HCT116 (cell line): ENCODE results near the gene AGAP1. TPM values are rescaled to one million over a fixed set of nuclear protein-coding genes. Genes with fewer than 3 reads are reported as not detected.

Source experiments
- ATAC-seq: fragments of 200-7000 bp; cut with Tn5 transposase; 2 replicates; pipeline ENCODE4 v1.9.1; 2020; ENCODE audit warnings: mild to moderate bottlenecking, moderate library complexity
- BruUV-seq: library from RNA; stranded (reverse); fragments of 400-500 nt; replicated peaks from 2 replicates; lab custom pipeline; 2021; lab: Mats Ljungman, UMichigan
- CTCF ChIA-PET: fragments of 300-600 bp; sonication (Branson Sonifier 250); formaldehyde crosslinking; loops from one replicate; lab custom pipeline; 2021; ENCODE audit warnings: antibody characterized with exemption; lab: Charles Lee
- POLR2A ChIA-PET: fragments of 300-600, 350-600 bp; sonication (Branson Sonifier 250); formaldehyde crosslinking; loops from one replicate; lab custom pipeline; 2021; ENCODE audit warnings: antibody characterized with exemption; lab: Charles Lee
- RAD21 ChIA-PET, 2 experiments: fragments of 300-600 bp; sonication (Branson Sonifier 250); formaldehyde crosslinking; loops; one replicate each; lab custom pipeline; 2023; ENCODE audit warnings: low total read pairs in 2 of 2; ENCODE audit not compliant: uncharacterized antibody in 2 of 2, unreplicated experiment in 2 of 2, low non-redundant PET in 1 of 2; lab: Charles Lee
- DNase-seq: peaks from one replicate; pipeline ENCODE4 v3.0.0-alpha.2; 2010; ENCODE audit warnings: low read depth, low spot score
- H2AFZ ChIP-seq: fragments of 200-600 bp; shearing (Covaris generic), sonication (generic); 2 replicates; pipeline ENCODE4 v1.6.1; 2017; ENCODE audit warnings: low read depth, mixed run types, mixed read lengths, antibody characterized with exemption, low read length; ENCODE audit not compliant: poor library complexity, severe bottlenecking
- H3K27ac ChIP-seq: 2 replicates; pipeline ENCODE4 v1.5.1; 2012; ENCODE audit warnings: low read depth, low read length
- H3K27me3 ChIP-seq: fragments of 200-600 bp; sonication (generic); 2 replicates; pipeline ENCODE4 v1.6.1; 2016; ENCODE audit warnings: mixed run types, low read length, mixed read lengths; ENCODE audit not compliant: insufficient read depth
- H3K36me3 ChIP-seq, 2 experiments: fragments of 200-500 bp in 1 of 2; fragments of 200-600 bp in 1 of 2; sonication (Bioruptor generic) in 1 of 2; sonication (generic) in 1 of 2; 2 replicates each; pipeline versions ENCODE4 v1.5.1 to v1.6.1; 2014 to 2016; ENCODE audit warnings: low read length in 2 of 2, inconsistent platforms in 1 of 2, mixed read lengths in 1 of 2, mixed run types in 1 of 2; ENCODE audit not compliant: insufficient read depth in 2 of 2, control insufficient read depth in 1 of 2
- H3K4me1 ChIP-seq, 2 experiments: fragments of 200-600 bp in 1 of 2; sonication (generic) in 1 of 2; 2 replicates each; pipeline versions ENCODE4 v1.5.1 to v1.6.1; 2012 to 2017; ENCODE audit warnings: low read length in 2 of 2, inconsistent platforms in 1 of 2, mild to moderate bottlenecking in 1 of 2, mixed read lengths in 1 of 2, mixed run types in 1 of 2, moderate library complexity in 1 of 2; ENCODE audit not compliant: insufficient read depth in 2 of 2, control insufficient read depth in 1 of 2
- H3K4me2 ChIP-seq: fragments of 200-600 bp; sonication (generic); 2 replicates; pipeline ENCODE4 v1.6.1; 2017; ENCODE audit warnings: mixed run types, low read length, mixed read lengths
- H3K4me3 ChIP-seq, 2 experiments: fragments of 200-600 bp in 1 of 2; sonication (generic) in 1 of 2; replicated peaks in 1 of 2; 2 replicates each; pipeline ENCODE4 v1.5.1; 2011 to 2016; ENCODE audit warnings: low read length in 2 of 2, control low read depth in 1 of 2, low read depth in 1 of 2, mild to moderate bottlenecking in 1 of 2, mixed read lengths in 1 of 2, mixed run types in 1 of 2
- H3K79me2 ChIP-seq: fragments of 200-600 bp; sonication (generic); 2 replicates; pipeline ENCODE4 v1.6.1; 2017; ENCODE audit warnings: mild to moderate bottlenecking, mixed run types, low read length, moderate library complexity, mixed read lengths; ENCODE audit not compliant: insufficient read depth
- H3K9ac ChIP-seq: fragments of 200-600 bp; sonication (generic); 2 replicates; pipeline ENCODE4 v1.6.1; 2016; ENCODE audit warnings: low read length, mixed read lengths
- H3K9me2 ChIP-seq: fragments of 200-600 bp; sonication (generic), shearing (Covaris generic); 2 replicates; pipeline ENCODE4 v1.6.1; 2017; ENCODE audit warnings: mixed run types, mild to moderate bottlenecking, moderate library complexity; ENCODE audit not compliant: insufficient read depth
- H3K9me3 ChIP-seq, 2 experiments: fragments of 200-500 bp in 1 of 2; fragments of 200-600 bp in 1 of 2; sonication (Bioruptor generic) in 1 of 2; sonication (generic) in 1 of 2; 2 replicates each; pipeline ENCODE4 v1.6.1; 2014 to 2017; ENCODE audit warnings: low read length in 2 of 2, mixed read lengths in 2 of 2, inconsistent platforms in 1 of 2, low read depth in 1 of 2, mild to moderate bottlenecking in 1 of 2, mixed run types in 1 of 2, moderate library complexity in 1 of 2; ENCODE audit not compliant: control insufficient read depth in 1 of 2, insufficient read depth in 1 of 2
- H4K20me1 ChIP-seq: fragments of 200-600 bp; sonication (generic), shearing (Covaris generic); 2 replicates; pipeline ENCODE4 v1.6.1; 2017; ENCODE audit warnings: mixed run types, mild to moderate bottlenecking, moderate library complexity; ENCODE audit not compliant: insufficient read depth
- EGR1 ChIP-seq: IDR thresholded peaks from 2 replicates; pipeline ENCODE4 v1.6.1; 2012; ENCODE audit warnings: low read depth
- ELF1 ChIP-seq: IDR thresholded peaks from 2 replicates; pipeline ENCODE4 v1.6.1; 2012; ENCODE audit warnings: low read depth, borderline replicate concordance
- EZH2 ChIP-seq: fragments of 200-600 bp; sonication (generic); IDR thresholded peaks from 2 replicates; pipeline ENCODE4 v1.6.1; 2017; ENCODE audit warnings: antibody characterized with exemption, mixed run types
- EZH2phosphoT487 ChIP-seq: fragments of 200-600 bp; IDR thresholded peaks from 2 replicates; pipeline ENCODE4 v1.6.1; 2018; ENCODE audit warnings: antibody characterized with exemption, borderline replicate concordance
- FOSL1 ChIP-seq: IDR thresholded peaks from 2 replicates; pipeline ENCODE4 v1.6.1; 2012; ENCODE audit warnings: low read depth
- POLR2A ChIP-seq: IDR thresholded peaks from 2 replicates; pipeline ENCODE4 v1.7.0; 2011; ENCODE audit warnings: borderline replicate concordance; ENCODE audit not compliant: insufficient read depth, insufficient read length; ENCODE audit errors: extremely low read depth
- SIN3A ChIP-seq: IDR thresholded peaks from 2 replicates; pipeline ENCODE4 v1.6.1; 2012; ENCODE audit warnings: low read depth
- SP1 ChIP-seq: IDR thresholded peaks from 2 replicates; pipeline ENCODE4 v1.6.1; 2012; ENCODE audit warnings: low read depth
- TCF7L2 ChIP-seq: IDR thresholded peaks from 2 replicates; pipeline ENCODE4 v1.7.0; 2011; ENCODE audit warnings: borderline replicate concordance, inconsistent platforms; ENCODE audit not compliant: insufficient read depth, insufficient read length; ENCODE audit errors: extremely low read depth
- ZNF274 ChIP-seq: fragments of 200-500 bp; sonication (Bioruptor generic); IDR thresholded peaks from 2 replicates; pipeline ENCODE4 v1.6.1; 2014; ENCODE audit warnings: mild to moderate bottlenecking, low read depth, low read length, inconsistent platforms
- intact Hi-C: fragments of 100-400 bp; cut with micrococcal nuclease; formaldehyde crosslinking; loops from 2 replicates; pipeline ENCODE4 v1.10.0; 2022
- total RNA-seq: library from RNA; stranded (reverse); gene quantifications from one replicate; pipeline ENCODE4 v1.2.1, GENCODE V29; 2021; ENCODE audit not compliant: unreplicated experiment
- TF ChIP-seq, protein P1 (sequence below): IDR thresholded peaks from 2 replicates; pipeline ENCODE4 v1.6.1; 2012
- TF ChIP-seq, protein P2 (sequence below): IDR thresholded peaks from 2 replicates; pipeline ENCODE4 v1.6.1; 2012; ENCODE audit warnings: low read depth
- TF ChIP-seq, protein P3 (sequence below): IDR thresholded peaks from 2 replicates; pipeline ENCODE4 v1.6.1; 2012

AGAP1 gene
- total RNA-seq, 1 experiment from 2014 or later, result 43.8 TPM

DNA sequence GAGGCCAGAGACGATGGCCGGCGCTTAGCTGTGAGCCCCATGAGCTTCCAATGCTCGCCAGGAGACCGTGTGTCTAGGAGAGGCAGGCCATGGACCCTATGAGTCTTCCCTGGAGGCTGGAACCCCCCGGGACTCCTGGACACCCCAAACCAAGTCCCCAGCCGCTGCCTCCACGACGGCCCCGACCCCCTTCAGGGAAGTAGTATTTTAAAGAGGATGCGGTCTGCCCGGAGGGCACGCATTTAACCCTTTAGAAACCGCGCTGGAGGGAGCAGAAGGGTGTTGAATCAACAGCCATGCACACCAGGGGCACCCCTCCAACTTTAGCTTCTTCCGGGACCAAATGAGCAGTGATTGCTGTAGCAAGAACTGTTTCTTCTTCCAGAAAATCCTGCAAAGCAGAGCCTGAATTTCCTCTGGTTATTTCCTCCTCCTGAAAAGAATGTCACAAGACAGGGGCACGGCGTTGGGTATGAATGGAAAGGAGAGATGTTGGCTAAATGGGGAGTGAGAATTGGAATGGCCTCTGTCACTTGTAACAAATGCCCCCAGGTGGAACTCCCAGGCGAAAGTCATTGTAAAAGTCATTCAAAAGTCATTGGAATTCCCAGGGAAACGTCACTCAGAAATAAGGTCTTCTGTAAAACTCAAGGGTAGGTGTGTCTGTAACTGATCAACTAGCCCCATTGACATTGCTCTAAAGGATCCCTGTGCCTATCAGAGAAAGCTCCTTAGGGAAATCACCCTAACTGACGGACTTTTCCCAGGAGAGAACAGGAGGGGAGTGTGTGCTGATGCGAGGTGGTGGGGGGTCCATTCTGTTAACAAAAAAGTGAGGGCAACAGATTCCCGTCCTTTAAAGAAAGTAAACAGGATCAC is 680.1 kb downstream of the AGAP1 start:
- ChIA-PET POLR2A (no interaction called here), RAD21 (no interaction called here), CTCF (no interaction called here)
- H3K9me2 ChIP-seq, result no peaks in the 10 kb centered on the region
- BruUV-seq, result no TSS peak
- H3K36me3 ChIP-seq, result peaks cover 0 to 21% of the 10 kb centered on the region in 2 experiments; a peak in 1 of 4 replicates
- peaks cover 45% of the 10 kb centered on the region for H3K79me2 ChIP-seq
- no peaks in the 10 kb centered on the region for H3K27me3 ChIP-seq
- peak overlapping the region; percentile 36 for H3K4me2 ChIP-seq
- no peak overlapping the region for H3K27ac ChIP-seq
- H3K9ac ChIP-seq, result 0 out of 2 replicates have a peak overlapping the region, but pooled peaks have one; percentile 28
- H3K9me3 ChIP-seq, result no peaks in the 10 kb centered on the region
- no peak overlapping the region for H2AFZ ChIP-seq
- no peak for TF ChIP-seq EZH2phosphoT487
- no peak for TF ChIP-seq EZH2
- no peak for TF ChIP-seq FOSL1
- TF ChIP-seq SP1, result no peak
- no peak for TF ChIP-seq POLR2A
- no peak for TF ChIP-seq ELF1
- no peak for TF ChIP-seq SIN3A
- TF ChIP-seq, protein P1, sequence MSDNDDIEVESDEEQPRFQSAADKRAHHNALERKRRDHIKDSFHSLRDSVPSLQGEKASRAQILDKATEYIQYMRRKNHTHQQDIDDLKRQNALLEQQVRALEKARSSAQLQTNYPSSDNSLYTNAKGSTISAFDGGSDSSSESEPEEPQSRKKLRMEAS, result no peak
- no peak for TF ChIP-seq TCF7L2
- TF ChIP-seq, protein P2, sequence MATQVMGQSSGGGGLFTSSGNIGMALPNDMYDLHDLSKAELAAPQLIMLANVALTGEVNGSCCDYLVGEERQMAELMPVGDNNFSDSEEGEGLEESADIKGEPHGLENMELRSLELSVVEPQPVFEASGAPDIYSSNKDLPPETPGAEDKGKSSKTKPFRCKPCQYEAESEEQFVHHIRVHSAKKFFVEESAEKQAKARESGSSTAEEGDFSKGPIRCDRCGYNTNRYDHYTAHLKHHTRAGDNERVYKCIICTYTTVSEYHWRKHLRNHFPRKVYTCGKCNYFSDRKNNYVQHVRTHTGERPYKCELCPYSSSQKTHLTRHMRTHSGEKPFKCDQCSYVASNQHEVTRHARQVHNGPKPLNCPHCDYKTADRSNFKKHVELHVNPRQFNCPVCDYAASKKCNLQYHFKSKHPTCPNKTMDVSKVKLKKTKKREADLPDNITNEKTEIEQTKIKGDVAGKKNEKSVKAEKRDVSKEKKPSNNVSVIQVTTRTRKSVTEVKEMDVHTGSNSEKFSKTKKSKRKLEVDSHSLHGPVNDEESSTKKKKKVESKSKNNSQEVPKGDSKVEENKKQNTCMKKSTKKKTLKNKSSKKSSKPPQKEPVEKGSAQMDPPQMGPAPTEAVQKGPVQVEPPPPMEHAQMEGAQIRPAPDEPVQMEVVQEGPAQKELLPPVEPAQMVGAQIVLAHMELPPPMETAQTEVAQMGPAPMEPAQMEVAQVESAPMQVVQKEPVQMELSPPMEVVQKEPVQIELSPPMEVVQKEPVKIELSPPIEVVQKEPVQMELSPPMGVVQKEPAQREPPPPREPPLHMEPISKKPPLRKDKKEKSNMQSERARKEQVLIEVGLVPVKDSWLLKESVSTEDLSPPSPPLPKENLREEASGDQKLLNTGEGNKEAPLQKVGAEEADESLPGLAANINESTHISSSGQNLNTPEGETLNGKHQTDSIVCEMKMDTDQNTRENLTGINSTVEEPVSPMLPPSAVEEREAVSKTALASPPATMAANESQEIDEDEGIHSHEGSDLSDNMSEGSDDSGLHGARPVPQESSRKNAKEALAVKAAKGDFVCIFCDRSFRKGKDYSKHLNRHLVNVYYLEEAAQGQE, result no peak
- TF ChIP-seq ZNF274, result no peak
- TF ChIP-seq, protein P3, sequence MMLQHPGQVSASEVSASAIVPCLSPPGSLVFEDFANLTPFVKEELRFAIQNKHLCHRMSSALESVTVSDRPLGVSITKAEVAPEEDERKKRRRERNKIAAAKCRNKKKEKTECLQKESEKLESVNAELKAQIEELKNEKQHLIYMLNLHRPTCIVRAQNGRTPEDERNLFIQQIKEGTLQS, result no peak
- no peak for TF ChIP-seq EGR1
- ATAC-seq (no peak), DNase-seq (no peak)
- peaks cover 15 to 53% of the 10 kb centered on the region in 2 experiments for H3K4me1 ChIP-seq
- no peak overlapping the region for H3K4me3 ChIP-seq
- no peaks in the 10 kb centered on the region; the same call in 1 of the 2 replicates for H4K20me1 ChIP-seq
- intact Hi-C loops, result no loop called here
